ENCODE results near the gene ABL1.

The ABL1 gene

GRCh38 chr9:130927995-130928900 is 93.2 kb downstream of the ABL1 start:
- no peak overlapping the region for H3K4me3 ChIP-seq (ENCODE audit: low read length, poor library complexity, severe bottlenecking)
- no peaks in the 10 kb centered on the region for H3F3A ChIP-seq (ENCODE audit: low read depth)
- H3K36me3 ChIP-seq (ENCODE audit: insufficient read depth, low read length): no peaks in the 10 kb centered on the region
- no peak overlapping the region for H3K9ac ChIP-seq (ENCODE audit: low read depth, low read length, poor library complexity, severe bottlenecking)
- H3K9me3 ChIP-seq (ENCODE audit: insufficient read depth, low read depth, low read length): no peaks in the 10 kb centered on the region
- H3K79me2 ChIP-seq (ENCODE audit: insufficient read depth, low read length): no peaks in the 10 kb centered on the region
- no peak for TF ChIP-seq EZH2phosphoT487 (IDR thresholded peaks at IDR 0.05; ENCODE audit: borderline replicate concordance)
- TF ChIP-seq, protein P1, sequence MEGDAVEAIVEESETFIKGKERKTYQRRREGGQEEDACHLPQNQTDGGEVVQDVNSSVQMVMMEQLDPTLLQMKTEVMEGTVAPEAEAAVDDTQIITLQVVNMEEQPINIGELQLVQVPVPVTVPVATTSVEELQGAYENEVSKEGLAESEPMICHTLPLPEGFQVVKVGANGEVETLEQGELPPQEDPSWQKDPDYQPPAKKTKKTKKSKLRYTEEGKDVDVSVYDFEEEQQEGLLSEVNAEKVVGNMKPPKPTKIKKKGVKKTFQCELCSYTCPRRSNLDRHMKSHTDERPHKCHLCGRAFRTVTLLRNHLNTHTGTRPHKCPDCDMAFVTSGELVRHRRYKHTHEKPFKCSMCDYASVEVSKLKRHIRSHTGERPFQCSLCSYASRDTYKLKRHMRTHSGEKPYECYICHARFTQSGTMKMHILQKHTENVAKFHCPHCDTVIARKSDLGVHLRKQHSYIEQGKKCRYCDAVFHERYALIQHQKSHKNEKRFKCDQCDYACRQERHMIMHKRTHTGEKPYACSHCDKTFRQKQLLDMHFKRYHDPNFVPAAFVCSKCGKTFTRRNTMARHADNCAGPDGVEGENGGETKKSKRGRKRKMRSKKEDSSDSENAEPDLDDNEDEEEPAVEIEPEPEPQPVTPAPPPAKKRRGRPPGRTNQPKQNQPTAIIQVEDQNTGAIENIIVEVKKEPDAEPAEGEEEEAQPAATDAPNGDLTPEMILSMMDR (conservative IDR thresholded peaks at IDR 0.05; ENCODE audit: low read length): no peak
- no peaks in the 10 kb centered on the region for H3K4me1 ChIP-seq (ENCODE audit: insufficient read depth, low read length, poor library complexity, severe bottlenecking)
- H3K4me2 ChIP-seq (ENCODE audit: low read depth, low read length, poor library complexity, severe bottlenecking): no peak overlapping the region
- H2AFZ ChIP-seq (ENCODE audit: low read length): no peak overlapping the region
- H4K20me1 ChIP-seq (ENCODE audit: insufficient read depth, low read length, poor library complexity, severe bottlenecking): no peaks in the 10 kb centered on the region
- no peaks in the 10 kb centered on the region for H3K27me3 ChIP-seq (ENCODE audit: insufficient read depth, low read length, poor library complexity, severe bottlenecking)
- no peaks in the 10 kb centered on the region for H3K9me2 ChIP-seq (replicated peaks; ENCODE audit: low read depth, low read length)

- Histone ChIP-seq H3K9me2 (replicated peaks; ENCODE audit: low read depth, low read length) (no peaks in the 10 kb centered on the region), H3K4me2 (ENCODE audit: low read depth, low read length, poor library complexity, severe bottlenecking) (no peak overlapping the region), H3F3A (ENCODE audit: low read depth) (no peaks in the 10 kb centered on the region), H3K4me3 (ENCODE audit: low read length, poor library complexity, severe bottlenecking) (no peak overlapping the region), H3K9me3 (ENCODE audit: insufficient read depth, low read depth, low read length) (no peaks in the 10 kb centered on the region), H3K79me2 (ENCODE audit: insufficient read depth, low read length) (no peaks in the 10 kb centered on the region), H3K27me3 (ENCODE audit: insufficient read depth, low read length, poor library complexity, severe bottlenecking) (no peaks in the 10 kb centered on the region), H4K20me1 (ENCODE audit: insufficient read depth, low read length, poor library complexity, severe bottlenecking) (no peaks in the 10 kb centered on the region), H3K4me1 (ENCODE audit: insufficient read depth, low read length, poor library complexity, severe bottlenecking) (no peaks in the 10 kb centered on the region), H3K36me3 (ENCODE audit: insufficient read depth, low read length) (no peaks in the 10 kb centered on the region), H2AFZ (ENCODE audit: low read length) (no peak overlapping the region), H3K9ac (ENCODE audit: low read depth, low read length, poor library complexity, severe bottlenecking) (no peak overlapping the region)
- TF ChIP-seq EZH2phosphoT487 (IDR thresholded peaks at IDR 0.05; ENCODE audit: borderline replicate concordance): no peak
- TF ChIP-seq, protein P1 (conservative IDR thresholded peaks at IDR 0.05; ENCODE audit: low read length): no peak
Observed at GRCh38 chr9:130929571-130930038, 94.6 kb downstream of the ABL1 start.

- H3K9ac ChIP-seq (ENCODE audit: low read depth, low read length, poor library complexity, severe bottlenecking): no peak overlapping the region
- no peaks in the 10 kb centered on the region for H4K20me1 ChIP-seq (ENCODE audit: insufficient read depth, low read length, poor library complexity, severe bottlenecking)
- H3F3A ChIP-seq (ENCODE audit: low read depth): no peaks in the 10 kb centered on the region
- TF ChIP-seq, protein P1 (conservative IDR thresholded peaks at IDR 0.05; ENCODE audit: low read length): no peak
- TF ChIP-seq EZH2phosphoT487 (IDR thresholded peaks at IDR 0.05; ENCODE audit: borderline replicate concordance): no peak
- no peaks in the 10 kb centered on the region for H3K9me3 ChIP-seq (ENCODE audit: insufficient read depth, low read depth, low read length)
- no peak overlapping the region for H3K4me3 ChIP-seq (ENCODE audit: low read length, poor library complexity, severe bottlenecking)
- H2AFZ ChIP-seq (ENCODE audit: low read length): no peak overlapping the region
- no peaks in the 10 kb centered on the region for H3K9me2 ChIP-seq (replicated peaks; ENCODE audit: low read depth, low read length)
- no peaks in the 10 kb centered on the region for H3K4me1 ChIP-seq (ENCODE audit: insufficient read depth, low read length, poor library complexity, severe bottlenecking)
- H3K27me3 ChIP-seq (ENCODE audit: insufficient read depth, low read length, poor library complexity, severe bottlenecking): no peaks in the 10 kb centered on the region
- H3K79me2 ChIP-seq (ENCODE audit: insufficient read depth, low read length): no peaks in the 10 kb centered on the region
- no peaks in the 10 kb centered on the region for H3K36me3 ChIP-seq (ENCODE audit: insufficient read depth, low read length)
- no peak overlapping the region for H3K4me2 ChIP-seq (ENCODE audit: low read depth, low read length, poor library complexity, severe bottlenecking)
Observed at GRCh38 chr9:130930132-130930803, 95.2 kb downstream of the ABL1 start.
